SK-N-SH (cell line): ENCODE results near the gene NID1. TPM values are rescaled to one million over a fixed set of nuclear protein-coding genes. Genes with fewer than 3 reads are reported as not detected.
"Not testable (repeated sequence)": the region's sequence is repeated elsewhere in the genome, so short reads cannot be mapped to it uniquely, and the experiment has no call there.

Source experiments
- CTCF ChIA-PET: fragments of 300-600, 350-600 bp; formaldehyde crosslinking; extraction: SDS; loops from one replicate; lab custom pipeline; 2021; lab: Yijun Ruan, JAX
- POLR2A ChIA-PET: fragments of 350-600 bp; sonication (Branson Sonifier 250); formaldehyde crosslinking; extraction: SDS; loops from one replicate; lab custom pipeline; 2020; ENCODE audit warnings: antibody characterized with exemption, inconsistent platforms; lab: Yijun Ruan, JAX
- DNase-seq: peaks from one replicate; pipeline ENCODE4 v3.0.0; 2012
- H2AFZ ChIP-seq: fragments of 200-600 bp; sonication (generic); 2 replicates; pipeline ENCODE4 v1.8.1; 2016; ENCODE audit warnings: antibody characterized with exemption, mild to moderate bottlenecking, low read depth
- H3F3A ChIP-seq: fragments of 200-600 bp; sonication (generic); replicated peaks from 2 replicates; pipeline ENCODE3; 2016; ENCODE audit warnings: antibody characterized with exemption, mild to moderate bottlenecking; ENCODE audit not compliant: insufficient read depth
- H3K27ac ChIP-seq, 2 experiments: fragments of 200-500 bp in 1 of 2; fragments of 200-600 bp in 1 of 2; sonication (Bioruptor generic) in 1 of 2; sonication (generic), shearing (Covaris generic) in 1 of 2; 2 replicates each; pipeline versions ENCODE4 v1.5.1 to v1.6.1; 2014 to 2016; ENCODE audit warnings: low read depth in 2 of 2, inconsistent platforms in 1 of 2, low read length in 1 of 2, mild to moderate bottlenecking in 1 of 2, mixed read lengths in 1 of 2
- H3K27me3 ChIP-seq: fragments of 200-600 bp; sonication (generic), shearing (Covaris generic); 2 replicates; pipeline ENCODE4 v1.6.1; 2016; ENCODE audit warnings: mixed run types; ENCODE audit not compliant: insufficient read depth
- H3K36me3 ChIP-seq, 2 experiments: fragments of 200-500 bp in 1 of 2; fragments of 200-600 bp in 1 of 2; sonication (Bioruptor generic) in 1 of 2; sonication (generic) in 1 of 2; replicated peaks in 1 of 2; 2 replicates each; pipeline versions ENCODE3 to v1.5.1; 2014 to 2016; ENCODE audit warnings: low read length in 1 of 2, mild to moderate bottlenecking in 1 of 2; ENCODE audit not compliant: insufficient read depth in 2 of 2, control insufficient read depth in 1 of 2
- H3K4me1 ChIP-seq, 2 experiments: fragments of 200-500 bp in 1 of 2; fragments of 200-600 bp in 1 of 2; sonication (Bioruptor generic) in 1 of 2; sonication (generic), shearing (Covaris generic) in 1 of 2; 2 replicates each; pipeline versions ENCODE4 v1.5.1 to v1.6.1; 2014 to 2016; ENCODE audit warnings: low read depth in 1 of 2, low read length in 1 of 2, mixed run types in 1 of 2; ENCODE audit not compliant: insufficient read depth in 2 of 2, control insufficient read depth in 1 of 2
- H3K4me2 ChIP-seq: fragments of 200-600 bp; sonication (generic), shearing (Covaris generic); 2 replicates; pipeline ENCODE4 v1.6.1; 2017; ENCODE audit warnings: mixed run types
- H3K4me3 ChIP-seq, 2 experiments: fragments of 200-500 bp in 1 of 2; fragments of 200-600 bp in 1 of 2; sonication (Bioruptor generic) in 1 of 2; sonication (generic), shearing (Covaris generic) in 1 of 2; 2 replicates each; pipeline versions ENCODE4 v1.5.1 to v1.8.1; 2014 to 2016; ENCODE audit warnings: low read depth in 2 of 2, inconsistent platforms in 1 of 2, low read length in 1 of 2, mild to moderate bottlenecking in 1 of 2, mixed read lengths in 1 of 2, moderate library complexity in 1 of 2
- H3K79me2 ChIP-seq: fragments of 200-600 bp; sonication (generic); 2 replicates; pipeline ENCODE4 v1.8.1; 2017; ENCODE audit warnings: mild to moderate bottlenecking; ENCODE audit not compliant: insufficient read depth
- H3K9ac ChIP-seq: fragments of 200-600 bp; sonication (generic); 2 replicates; pipeline ENCODE4 v1.6.1; 2017; ENCODE audit warnings: mixed run types
- H3K9me2 ChIP-seq: fragments of 200-600 bp; sonication (generic); 2 replicates; pipeline ENCODE4 v1.6.1; 2017; ENCODE audit warnings: mixed run types
- H3K9me3 ChIP-seq: fragments of 200-600 bp; sonication (generic); 2 replicates; pipeline ENCODE4 v1.6.1; 2017; ENCODE audit warnings: mixed run types, mild to moderate bottlenecking, moderate library complexity
- H4K20me1 ChIP-seq: fragments of 200-600 bp; sonication (generic); 2 replicates; pipeline ENCODE4 v1.6.1; 2017; ENCODE audit warnings: mild to moderate bottlenecking, mixed run types; ENCODE audit not compliant: insufficient read depth
- CHD2 ChIP-seq: fragments of 150-350 bp; IDR thresholded peaks from 2 replicates; pipeline ENCODE4 v1.6.1; 2018; ENCODE audit warnings: low read length; ENCODE audit not compliant: partially characterized antibody
- ELF1 ChIP-seq: IDR thresholded peaks from 2 replicates; pipeline ENCODE4 v1.4.0; 2012
- EP300 ChIP-seq, 2 experiments: IDR thresholded peaks; 2 replicates each; pipeline versions ENCODE4 v1.4.0 to v1.6.1; 2012; ENCODE audit warnings: borderline replicate concordance in 1 of 2, low read depth in 1 of 2, low read length in 1 of 2
- FOXM1 ChIP-seq: IDR thresholded peaks from 2 replicates; pipeline ENCODE4 v1.4.0; 2012; ENCODE audit warnings: low read depth, mild to moderate bottlenecking
- GABPA ChIP-seq: IDR thresholded peaks from 2 replicates; pipeline ENCODE4 v1.4.0; 2012; ENCODE audit warnings: low read depth, mild to moderate bottlenecking
- GATA2 ChIP-seq: sonication (generic); formaldehyde crosslinking; IDR thresholded peaks from 2 replicates; pipeline ENCODE4 v1.5.0; 2020; ENCODE audit warnings: mild to moderate bottlenecking, missing genetic modification reagents
- IRF3 ChIP-seq: fragments of 150-350 bp; IDR thresholded peaks from 2 replicates; pipeline ENCODE4 v1.6.1; 2016; ENCODE audit warnings: mild to moderate bottlenecking, low read depth, low read length
- JUND ChIP-seq: IDR thresholded peaks from 2 replicates; pipeline ENCODE4 v1.4.0; 2012
- MEF2A ChIP-seq: IDR thresholded peaks from 2 replicates; pipeline ENCODE4 v1.4.0; 2012; ENCODE audit warnings: low read depth, borderline replicate concordance
- RFX5 ChIP-seq: IDR thresholded peaks from 2 replicates; pipeline ENCODE4 v1.6.1; 2012; ENCODE audit warnings: mild to moderate bottlenecking, improper control_type of control experiment, low read length
- RXRA ChIP-seq: IDR thresholded peaks from 2 replicates; pipeline ENCODE4 v1.4.0; 2012; ENCODE audit warnings: low read depth, mild to moderate bottlenecking, borderline replicate concordance
- SIN3A ChIP-seq: IDR thresholded peaks from 2 replicates; pipeline ENCODE4 v1.6.1; 2012; ENCODE audit warnings: low read depth, mild to moderate bottlenecking, low read length, moderate library complexity, borderline replicate concordance
- SMC3 ChIP-seq: IDR thresholded peaks from 2 replicates; pipeline ENCODE4 v1.6.1; 2012; ENCODE audit warnings: low read depth, low read length, improper control_type of control experiment
- TCF12 ChIP-seq: IDR thresholded peaks from 2 replicates; pipeline ENCODE4 v1.4.0; 2012
- USF1 ChIP-seq: IDR thresholded peaks from 2 replicates; pipeline ENCODE4 v1.4.0; 2012; ENCODE audit warnings: low read depth, borderline replicate concordance
- USF2 ChIP-seq: fragments of 150-350 bp; IDR thresholded peaks from 2 replicates; pipeline ENCODE4 v1.6.1; 2017; ENCODE audit warnings: antibody characterized with exemption, low read length, low read depth, borderline replicate concordance
- YY1 ChIP-seq: IDR thresholded peaks from 2 replicates; pipeline ENCODE4 v1.4.0; 2012; ENCODE audit warnings: low read depth, mild to moderate bottlenecking
- ZBTB33 ChIP-seq: IDR thresholded peaks from 2 replicates; pipeline ENCODE4 v1.4.0; 2012; ENCODE audit warnings: low read depth, borderline replicate concordance
- WGBS: methylation state at CpG from one replicate; pipeline ENCODE4 v1.1.6; 2017; ENCODE audit warnings: low lambda C conversion rate; 5-methylcytosine and 5-hydroxymethylcytosine counted together
- polyA plus RNA-seq, 3 experiments: library from polyadenylated mRNA; depleted of rRNA; stranded (reverse); fragments of >200 nt; gene quantifications; 2 replicates each; pipeline ENCODE4 v1.2.3, GENCODE V29; 2012

Gene NID1
- polyA plus RNA-seq, 1 of the 3 experiments (the other 2 are of a cell fraction): 74.3 TPM

- no peak for TF ChIP-seq EP300 (IDR thresholded peaks at IDR 0.05; ENCODE audit: borderline replicate concordance in 1 of 2, low read depth in 1 of 2, low read length in 1 of 2)
- TF ChIP-seq CHD2: no peak
- no peak for TF ChIP-seq TCF12
- no peak for TF ChIP-seq GABPA
- TF ChIP-seq YY1: no peak
- no peak for TF ChIP-seq JUND
- no peak for TF ChIP-seq MEF2A
- no peak for TF ChIP-seq RFX5
These were observed 57.1 kb downstream of the NID1 start (continued) for GRCh38 chr1:236007781-236008180.

GRCh38 chr1:236003058-236003457, 61.8 kb downstream of the NID1 start:
- H3F3A ChIP-seq, H3K4me2 ChIP-seq, H3K27me3 ChIP-seq, H3K27ac ChIP-seq, DNase-seq, H3K36me3 ChIP-seq, CTCF ChIA-PET, H3K9ac ChIP-seq, H3K9me3 ChIP-seq, H3K4me3 ChIP-seq, H3K4me1 ChIP-seq, POLR2A ChIA-PET, H4K20me1 ChIP-seq, H3K9me2 ChIP-seq, H3K79me2 ChIP-seq, H2AFZ ChIP-seq: not testable (repeated sequence)
- WGBS: 81% methylated on average over 9 of the region's 9 CpGs

GRCh38 chr1:236002572-236002971, 62.3 kb downstream of the NID1 start:
- H4K20me1 ChIP-seq: no peaks in the 10 kb centered on the region
- DNase-seq: no peak
- peaks cover 0 to 6% of the 10 kb centered on the region in 2 experiments; a peak in 1 of 4 replicates for H3K4me1 ChIP-seq
- peaks cover 6% of the 10 kb centered on the region for H3F3A ChIP-seq
- no peaks in the 10 kb centered on the region for H3K9me2 ChIP-seq
- peaks cover 0 to 6% of the 10 kb centered on the region in 2 experiments for H3K36me3 ChIP-seq
- H3K4me3 ChIP-seq: no peak overlapping the region
- ChIA-PET CTCF (interaction anchor here (1.1 kb wide), 1 partner anchor 137 kb away, joined by 3 read pairs; no protein-coding TSS in a partner anchor), POLR2A (no interaction called here)
- H3K4me2 ChIP-seq: no peak overlapping the region
- no peaks in the 10 kb centered on the region for H3K9me3 ChIP-seq
- H3K9ac ChIP-seq: no peak overlapping the region
- TF ChIP-seq SIN3A: no peak
- no peak for TF ChIP-seq USF1
- TF ChIP-seq ZBTB33: no peak
- TF ChIP-seq GATA2: no peak
- TF ChIP-seq RXRA: no peak
- TF ChIP-seq SMC3: no peak
- no peak for TF ChIP-seq USF2
- no peak for TF ChIP-seq IRF3
- no peak for TF ChIP-seq ELF1
- TF ChIP-seq FOXM1: no peak
- H3K79me2 ChIP-seq: no peaks in the 10 kb centered on the region
- no peaks in the 10 kb centered on the region for H3K27me3 ChIP-seq
- no peak overlapping the region for H3K27ac ChIP-seq
- H2AFZ ChIP-seq: no peak overlapping the region
- WGBS: 96% methylated on average over 10 of the region's 11 CpGs
